GM18867 (cell line): ENCODE results near the gene PTPN4.

ENCODE experiments used
- ATAC-seq: cut with Tn5 transposase; IDR thresholded peaks from one replicate; pipeline ENCODE4 v1.9.1; 2021; ENCODE audit warnings: mild to moderate bottlenecking, moderate library complexity; ENCODE audit not compliant: unreplicated experiment

PTPN4 gene

GRCh38 chr2:119759451-119760236 lies at the start of gene PTPN4:
PTPN4 (plus strand) TSS chr2:119759922; CDS start chr2:119809854, 49,932 bp downstream.
- peak; percentile 94 for ATAC-seq

- no peak for ATAC-seq
Measured at GRCh38 chr2:119710281-119710680, 49.4 kb upstream of the PTPN4 start.

GRCh38 chr2:119711352-119711751 lies 48.4 kb upstream of the PTPN4 start:
- no peak for ATAC-seq

GRCh38 chr2:119712571-119712970 lies 47.2 kb upstream of the PTPN4 start:
- no peak for ATAC-seq

- no peak for ATAC-seq
Measured at GRCh38 chr2:119713819-119714490, 45.8 kb upstream of the PTPN4 start.

GRCh38 chr2:119715409-119716283 lies 44.1 kb upstream of the PTPN4 start:
- ATAC-seq = no peak

- no peak for ATAC-seq
Measured at GRCh38 chr2:119716284-119716672, 43.4 kb upstream of the PTPN4 start.

- no peak for ATAC-seq
Measured at GRCh38 chr2:119718501-119719260, 41.0 kb upstream of the PTPN4 start.

- no peak for ATAC-seq
Measured at GRCh38 chr2:119719261-119719627, 40.5 kb upstream of the PTPN4 start.

- ATAC-seq = no peak
Measured at GRCh38 chr2:119721043-119721442, 38.7 kb upstream of the PTPN4 start.

- no peak for ATAC-seq
Measured at GRCh38 chr2:119721462-119721861, 38.3 kb upstream of the PTPN4 start.

GRCh38 chr2:119721904-119722303 lies 37.8 kb upstream of the PTPN4 start:
- no peak for ATAC-seq

- ATAC-seq = no peak
Measured at GRCh38 chr2:119723186-119723585, 36.5 kb upstream of the PTPN4 start.

- no peak for ATAC-seq
Measured at GRCh38 chr2:119723784-119724467, 35.8 kb upstream of the PTPN4 start.

GRCh38 chr2:119724656-119725485 lies 34.9 kb upstream of the PTPN4 start:
- ATAC-seq = no peak

- no peak for ATAC-seq
Measured at GRCh38 chr2:119727493-119727892, 32.2 kb upstream of the PTPN4 start.

- no peak for ATAC-seq
Measured at GRCh38 chr2:119728421-119728820, 31.3 kb upstream of the PTPN4 start.

- ATAC-seq = no peak
Measured at GRCh38 chr2:119730671-119731177, 29.0 kb upstream of the PTPN4 start.

GRCh38 chr2:119731983-119732382 lies 27.7 kb upstream of the PTPN4 start:
- ATAC-seq = no peak
